GM20000 (cell line): ENCODE data around the gene FBXO42.

Experiments used
- DNase-seq: peaks from one replicate; pipeline ENCODE4 v3.0.0; 2012; ENCODE audit warnings: low spot score
- CTCF ChIP-seq: IDR thresholded peaks from 2 replicates; pipeline ENCODE4 v1.5.1; 2012; ENCODE audit warnings: mild to moderate bottlenecking, control low read depth; ENCODE audit errors: extremely low read depth, missing control alignments

FBXO42 gene

DNA sequence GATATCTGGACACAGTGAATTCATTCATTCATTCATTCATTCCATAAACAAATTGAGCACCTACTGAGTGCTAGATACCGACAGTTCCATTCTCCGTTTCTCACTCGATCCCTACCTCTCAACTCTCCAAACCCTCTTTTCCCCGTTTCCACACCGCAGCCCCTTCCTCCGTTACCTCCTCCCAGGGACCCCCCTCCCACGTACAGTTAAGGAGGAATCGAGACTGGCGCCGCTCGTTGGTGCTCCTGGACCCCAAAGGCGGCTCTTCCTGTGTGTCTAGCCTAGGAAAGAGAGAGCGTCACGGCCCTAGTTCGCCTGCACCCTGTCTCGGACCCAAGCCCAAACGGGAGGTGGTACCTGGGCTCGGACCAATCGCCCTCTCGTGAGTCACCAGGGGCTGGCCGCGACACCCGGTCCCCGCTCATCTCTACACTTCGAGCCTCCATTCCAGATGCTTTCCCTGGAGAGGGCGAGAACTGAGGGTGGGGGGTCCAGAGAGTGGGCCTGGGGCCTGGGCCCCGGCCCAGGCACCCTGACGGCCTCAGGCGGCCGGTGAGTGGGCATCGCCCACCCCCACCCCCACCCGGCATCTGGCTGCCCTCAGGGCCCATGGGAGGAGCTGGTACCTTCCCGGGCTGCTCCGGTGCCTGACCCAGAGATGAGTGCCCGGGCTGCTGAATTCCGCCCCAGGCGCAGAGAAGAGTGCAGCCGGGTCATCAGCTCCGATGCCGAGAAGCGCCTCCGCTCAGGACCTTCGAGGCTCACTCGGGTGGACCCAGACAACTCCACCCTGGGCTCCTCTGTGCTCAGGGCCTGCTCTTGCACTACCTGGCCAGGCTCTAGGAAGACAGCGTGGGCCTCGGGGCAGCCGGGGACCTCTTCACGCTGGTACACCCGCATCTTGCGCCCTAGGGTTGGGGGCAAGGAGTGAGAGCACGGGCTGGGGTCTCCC is 144.7 kb downstream of the FBXO42 start:
- TF ChIP-seq CTCF: no peak
- no peak for DNase-seq

GRCh38 chr1:16206547-16207317 is 145.5 kb downstream of the FBXO42 start:
- no peak for TF ChIP-seq CTCF
- peak; percentile 92 for DNase-seq

DNA sequence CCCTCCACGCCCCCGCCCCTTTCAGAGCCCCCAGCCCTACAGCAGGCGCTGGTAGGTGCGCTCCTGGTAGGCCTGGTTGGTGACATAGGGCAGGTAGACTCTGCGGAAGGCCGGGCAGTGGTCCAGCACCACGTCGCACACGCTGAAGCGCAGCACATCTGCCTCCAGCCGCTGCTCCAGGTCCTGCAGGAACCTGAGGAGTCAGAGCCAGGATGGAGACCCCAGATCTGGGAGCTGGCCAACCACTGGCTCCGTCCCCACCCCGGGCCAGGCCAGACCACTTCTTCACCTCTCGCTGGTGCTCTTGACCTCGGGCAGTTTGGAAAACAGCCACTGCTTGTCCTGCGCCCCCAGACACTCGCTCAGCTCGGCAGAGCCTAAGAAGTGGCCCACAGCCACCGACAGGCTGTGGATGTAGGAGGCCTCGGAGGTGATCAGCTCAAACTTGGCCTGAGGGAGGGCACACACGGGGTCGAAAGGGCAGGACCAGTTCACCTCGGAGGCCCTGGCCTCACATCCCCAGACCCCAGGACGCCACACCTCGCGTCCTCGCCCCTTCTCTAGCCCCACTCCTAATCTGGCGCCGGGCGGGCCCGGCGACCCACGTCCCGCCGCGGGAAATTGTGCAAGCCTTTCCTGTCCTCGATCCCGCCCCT is 146.3 kb downstream of the FBXO42 start:
- no peak for TF ChIP-seq CTCF

GRCh38 chr1:16205334-16205671 is 147.0 kb downstream of the FBXO42 start:
- TF ChIP-seq CTCF: no peak
- DNase-seq: no peak

More for the DNA sequence above, 146.3 kb downstream of the FBXO42 start:
- no peak for DNase-seq

GRCh38 chr1:16204634-16205333 is 147.5 kb downstream of the FBXO42 start:
- DNase-seq: no peak
- peak; percentile 5 for TF ChIP-seq CTCF

DNA sequence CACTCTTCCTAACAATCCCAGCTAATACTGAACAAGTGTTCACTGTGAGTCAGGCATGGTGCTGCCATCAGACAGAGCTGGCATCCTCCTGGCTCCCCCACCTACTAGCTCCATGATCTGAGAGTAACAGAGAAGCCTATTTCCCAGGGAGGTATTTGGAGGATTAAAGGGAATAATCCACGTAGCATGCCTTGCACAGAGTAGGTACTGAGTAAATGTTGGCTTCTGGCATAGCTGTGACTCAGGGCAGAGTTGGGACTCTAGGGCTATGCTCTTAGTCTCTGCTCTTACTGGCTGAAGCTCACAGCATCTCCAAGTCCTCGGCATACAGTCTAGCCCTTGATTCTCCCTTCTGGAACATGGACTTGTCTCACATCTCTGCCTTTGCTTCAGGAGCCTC is 148.1 kb downstream of the FBXO42 start:
- TF ChIP-seq CTCF: no peak
- DNase-seq: no peak
